Putamen (tissue), 1 donor: ENCODE results near the gene LDLRAD4.
A peak's percentile ranks its signal among the peaks of the same experiment; 100 is the strongest.

Source experiments
- DNase-seq: peaks from one replicate; pipeline ENCODE4 v3.0.0-alpha.2; 2016; ENCODE audit warnings: low spot score

The LDLRAD4 gene

DNA sequence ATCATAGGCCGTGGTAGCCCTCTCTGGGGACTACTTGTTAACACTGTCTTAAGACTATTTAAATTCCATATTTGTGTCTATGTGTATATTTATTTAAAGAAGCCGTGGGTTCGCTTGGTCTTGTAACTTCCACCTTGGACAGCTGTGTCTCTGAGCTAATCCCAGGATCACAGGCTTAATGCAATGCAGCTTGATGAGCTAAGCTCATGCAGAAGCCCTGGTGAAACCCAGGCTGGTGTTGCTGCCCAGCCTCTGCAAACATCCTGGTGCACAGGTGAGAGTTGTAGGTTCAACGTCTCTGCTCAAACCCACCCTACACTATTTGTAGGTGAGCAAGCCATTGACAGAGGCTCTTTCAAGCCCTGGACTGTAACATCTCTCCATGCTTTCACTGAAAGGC lies 296.0 kb downstream of the LDLRAD4 start:
- DNase-seq = no peak

DNA sequence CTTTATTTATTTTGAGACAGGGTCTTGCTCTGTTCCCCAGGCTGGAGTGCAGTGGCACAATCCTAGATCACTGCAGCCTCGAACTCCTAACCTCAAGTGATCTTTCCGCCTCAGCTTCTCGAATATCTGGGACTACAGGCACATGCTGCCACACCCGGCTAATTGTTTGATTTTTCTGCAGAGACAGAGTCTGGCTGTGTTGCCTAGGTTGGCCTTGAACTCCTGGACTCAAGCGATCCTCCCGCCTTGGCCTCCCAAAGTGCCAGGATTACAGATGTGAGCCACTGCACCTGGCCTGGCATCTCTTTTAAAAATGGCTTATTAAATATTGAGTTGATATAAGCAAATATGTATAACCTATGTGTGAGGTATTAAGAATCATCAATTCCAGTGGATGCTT lies 298.3 kb downstream of the LDLRAD4 start:
- DNase-seq = no peak

DNA sequence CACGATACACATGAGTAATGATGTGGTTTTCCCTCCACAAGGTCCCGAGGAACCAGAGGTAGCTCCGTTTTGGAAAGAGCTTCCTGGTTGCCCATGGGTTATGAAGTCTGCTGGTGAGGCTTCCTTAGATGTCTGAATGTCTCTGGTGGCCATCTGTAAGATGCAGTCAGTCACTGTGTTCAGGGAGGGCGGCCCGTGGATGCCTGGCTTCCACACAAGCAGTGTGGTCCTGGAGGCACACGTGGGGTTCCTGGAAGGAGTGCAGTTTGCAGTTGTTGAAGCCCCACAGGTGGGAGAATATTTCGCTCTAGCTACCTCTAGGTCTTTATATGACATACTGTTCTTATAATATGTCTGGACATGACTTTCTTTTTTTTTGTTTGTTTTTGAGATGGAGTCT lies 298.8 kb downstream of the LDLRAD4 start:
- DNase-seq = no peak

DNA sequence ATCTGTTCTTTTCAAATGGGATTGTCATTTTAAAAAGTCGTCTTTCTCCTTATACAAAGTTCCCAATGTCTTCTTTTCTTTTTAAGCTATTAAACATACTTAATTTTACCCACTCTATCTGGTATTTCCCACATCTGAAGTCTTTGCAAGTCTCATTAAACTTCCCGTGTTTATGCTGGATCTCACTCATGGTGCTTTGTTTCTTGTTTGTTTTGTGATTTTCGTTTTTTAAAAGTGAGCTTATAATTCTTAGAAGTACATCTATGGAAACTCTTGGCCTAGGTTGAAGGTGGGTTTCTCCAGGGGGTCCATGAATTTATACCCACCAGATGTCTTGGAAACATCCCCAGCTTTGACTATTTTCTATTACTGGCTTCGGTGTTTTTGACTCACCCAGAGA lies 299.8 kb downstream of the LDLRAD4 start:
- DNase-seq = no peak

DNA sequence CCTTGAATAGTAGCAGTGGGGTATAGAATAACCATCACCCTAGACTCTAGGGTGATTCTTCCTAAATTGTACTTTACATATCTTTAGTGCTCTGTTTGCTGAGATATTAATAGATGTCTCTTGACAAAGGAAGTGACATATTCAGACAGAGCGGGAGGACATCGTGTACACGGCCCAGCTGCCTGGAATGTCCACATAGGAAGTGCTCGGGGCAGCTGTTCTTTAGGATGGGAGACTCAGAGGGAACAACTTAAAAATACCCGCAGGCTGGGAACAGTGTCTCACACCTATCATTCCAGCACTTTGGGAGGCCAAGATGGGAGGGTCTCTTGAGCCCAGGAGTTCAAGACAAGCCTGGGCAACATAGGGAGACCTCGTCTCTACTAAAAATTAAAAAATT lies 301.7 kb downstream of the LDLRAD4 start:
- no peak for DNase-seq

DNA sequence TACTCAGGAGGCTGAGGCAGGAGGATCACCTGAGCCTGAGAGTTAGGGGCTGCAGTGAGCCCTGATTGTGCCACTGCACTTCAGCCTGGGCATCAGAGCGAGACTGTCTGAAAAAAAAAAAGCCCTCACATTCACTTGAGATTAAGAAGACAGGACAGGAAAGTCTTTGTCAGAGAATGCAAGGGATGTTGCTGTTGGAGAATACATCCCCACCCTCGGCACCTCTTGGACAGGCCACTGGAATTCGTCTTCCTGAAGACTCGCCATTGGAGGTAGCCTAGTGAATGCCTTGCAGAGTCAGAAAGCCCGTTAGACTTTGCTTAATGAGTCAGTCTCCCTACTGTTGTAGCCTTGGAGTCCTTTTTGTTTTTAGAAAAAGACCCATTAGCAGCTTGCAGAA lies 302.2 kb downstream of the LDLRAD4 start:
- no peak for DNase-seq

DNA sequence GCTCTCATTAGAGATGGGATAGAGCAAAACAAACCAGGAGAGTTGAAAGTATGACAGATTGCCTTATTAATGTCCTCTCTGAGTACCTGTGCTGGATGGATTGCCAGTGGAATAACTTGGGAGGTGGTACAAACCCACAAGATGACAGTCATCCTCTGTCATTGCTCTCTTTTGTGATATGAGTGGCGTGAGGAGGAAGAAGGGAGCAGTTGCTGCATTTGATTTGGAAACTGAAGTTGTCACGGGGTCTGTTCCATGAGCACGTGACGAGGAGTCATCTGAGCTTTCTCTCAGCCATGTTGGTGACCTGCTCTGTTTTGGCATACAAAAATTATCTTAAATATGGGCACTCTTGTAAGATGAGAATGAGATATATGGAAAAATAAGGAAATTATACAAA lies 302.9 kb downstream of the LDLRAD4 start:
- DNase-seq = peak; percentile 49

DNA sequence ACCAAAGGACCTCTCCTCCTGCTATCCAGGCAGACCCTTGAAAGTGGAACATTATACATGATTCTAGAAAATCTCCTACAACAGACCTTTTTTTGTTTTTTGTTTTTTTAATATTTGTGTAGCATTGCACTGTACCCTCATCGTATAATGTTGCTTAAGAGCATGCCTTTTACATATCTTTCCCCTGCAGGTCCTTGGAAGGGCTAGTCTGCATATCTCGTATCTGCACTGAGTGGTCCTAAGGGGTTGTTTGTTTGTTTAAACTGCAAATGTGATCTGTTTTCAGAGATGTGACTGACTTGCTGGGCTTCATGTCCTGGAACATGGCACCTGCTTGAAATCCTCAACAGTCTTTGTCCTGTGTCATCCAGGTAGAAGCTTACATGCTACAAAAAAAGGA lies 303.7 kb downstream of the LDLRAD4 start:
- DNase-seq = no peak

DNA sequence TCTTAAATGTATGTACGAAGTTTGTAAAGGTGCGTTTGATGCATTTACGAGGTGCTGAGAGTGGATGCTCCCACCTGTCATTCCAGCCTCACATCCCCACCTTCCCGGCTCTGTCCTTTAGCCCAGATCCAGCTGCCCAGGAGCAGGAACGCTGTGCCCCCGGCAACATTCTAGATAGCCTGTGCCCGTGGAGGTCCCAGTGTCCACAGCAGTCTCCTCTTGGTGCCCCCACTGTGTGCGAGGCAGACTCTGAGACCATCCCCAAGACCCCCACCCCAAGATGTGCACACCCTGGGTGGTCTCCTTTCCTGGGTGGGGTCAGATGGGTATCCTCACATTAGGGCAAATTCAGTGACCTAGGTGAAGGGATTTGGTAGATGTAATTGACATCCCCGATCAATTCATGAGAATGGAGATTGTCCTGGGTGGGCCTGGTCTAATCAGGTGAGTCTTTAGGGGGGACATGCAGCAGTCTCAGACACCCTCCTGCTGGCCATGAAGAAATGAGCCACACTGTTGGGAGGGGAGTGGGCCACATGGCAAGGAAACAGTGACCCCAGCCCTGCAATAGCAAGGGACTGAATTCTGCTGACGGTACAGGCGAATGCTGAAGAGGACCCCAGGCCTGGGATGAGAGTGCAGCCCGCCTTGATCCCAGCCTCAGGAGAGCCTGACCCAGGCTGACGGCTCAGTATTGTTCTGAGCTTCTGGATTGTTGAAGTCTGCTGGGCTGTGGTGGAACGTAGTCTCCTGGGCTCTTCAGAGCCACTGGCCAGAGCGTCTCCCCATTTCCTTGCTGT lies 304.5 kb downstream of the LDLRAD4 start:
- no peak for DNase-seq

DNA sequence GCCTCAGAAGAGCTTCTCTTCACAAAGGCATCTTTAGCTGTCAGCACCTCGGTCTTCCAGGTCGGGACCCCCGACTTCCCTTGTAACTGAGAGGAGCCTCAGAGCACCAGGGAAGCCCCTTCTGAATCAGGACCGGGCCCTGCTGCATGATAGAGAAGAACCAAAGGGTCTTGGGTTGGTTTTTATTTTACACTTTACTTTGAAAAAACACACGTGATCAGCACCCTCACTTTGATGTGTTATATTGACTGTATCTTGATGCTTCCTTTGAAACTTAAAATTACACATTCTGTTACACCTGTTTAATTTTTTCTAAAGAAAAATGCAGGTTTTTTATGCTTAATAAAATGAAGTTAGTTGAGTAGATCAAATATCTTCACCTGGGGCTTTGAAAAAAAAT lies 305.5 kb downstream of the LDLRAD4 start:
- no peak for DNase-seq

DNA sequence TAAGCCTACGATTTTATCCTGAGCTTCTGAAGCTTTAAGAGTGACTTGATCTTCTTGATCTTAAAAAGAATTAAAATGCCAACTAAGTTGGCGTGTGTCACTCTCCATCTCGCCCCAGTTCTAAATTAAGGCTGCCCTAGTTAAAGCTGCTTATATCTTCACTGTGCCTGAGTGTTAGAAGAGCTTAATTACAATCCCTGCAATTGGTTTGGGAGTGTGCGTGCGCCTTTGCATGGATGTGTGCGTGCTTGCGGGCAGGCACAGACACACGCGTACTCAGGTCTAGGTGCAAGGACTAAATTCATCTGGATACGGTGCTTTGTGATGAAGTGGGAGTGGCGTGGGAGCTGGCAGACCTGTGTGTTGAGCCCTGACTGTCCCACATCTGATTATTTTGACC lies 306.3 kb downstream of the LDLRAD4 start:
- peak; percentile 79 for DNase-seq

DNA sequence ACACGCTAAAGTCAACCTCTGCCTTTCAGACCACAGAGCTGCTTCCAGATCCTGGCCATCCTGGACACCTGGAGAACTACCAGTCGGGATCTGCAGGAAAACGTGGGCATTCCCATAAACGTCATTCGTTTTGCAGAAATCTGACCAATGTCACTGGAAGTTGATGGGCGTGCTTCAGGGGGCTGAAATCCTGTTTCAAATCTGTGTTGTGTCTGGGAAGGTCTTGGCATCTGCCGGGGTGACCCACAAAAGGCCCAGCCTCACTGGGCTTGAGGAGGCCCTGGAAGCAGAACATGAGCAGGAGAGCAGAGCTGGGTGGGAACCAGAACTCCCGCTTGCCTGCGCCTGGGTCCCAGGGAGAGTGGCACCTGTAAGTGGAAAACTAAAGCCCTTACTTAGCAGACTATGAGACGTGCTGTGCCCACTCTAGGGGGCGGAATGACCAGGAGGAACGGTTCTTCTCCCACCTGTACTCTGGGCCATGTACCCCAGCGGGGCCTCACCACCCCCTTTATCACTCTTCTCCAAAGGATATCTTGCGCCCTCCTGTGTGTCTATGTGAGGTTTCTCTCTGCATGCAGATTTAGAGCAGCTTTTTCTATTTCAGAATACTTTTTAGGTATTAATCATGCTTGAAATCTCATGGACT lies 306.9 kb downstream of the LDLRAD4 start:
- DNase-seq = no peak

DNA sequence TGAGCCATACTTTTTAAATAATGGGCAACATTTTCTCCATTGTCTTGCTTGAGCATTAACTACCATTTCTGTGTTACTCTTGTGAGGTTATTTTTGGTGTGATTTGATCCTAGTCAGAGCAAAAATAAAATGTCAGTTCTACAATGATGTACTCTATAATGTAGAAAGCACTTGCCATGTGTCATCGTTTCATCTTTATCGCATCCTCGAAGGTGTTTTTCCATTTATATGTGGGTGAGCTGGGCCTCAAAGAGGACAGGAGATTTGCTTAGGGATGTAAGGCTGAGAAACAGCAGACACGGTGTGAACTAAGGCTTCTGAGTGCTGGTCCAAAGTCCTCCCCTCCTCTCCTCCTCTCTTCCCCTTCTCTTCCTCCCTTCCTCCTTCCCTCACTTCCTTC lies 308.0 kb downstream of the LDLRAD4 start:
- no peak for DNase-seq

DNA sequence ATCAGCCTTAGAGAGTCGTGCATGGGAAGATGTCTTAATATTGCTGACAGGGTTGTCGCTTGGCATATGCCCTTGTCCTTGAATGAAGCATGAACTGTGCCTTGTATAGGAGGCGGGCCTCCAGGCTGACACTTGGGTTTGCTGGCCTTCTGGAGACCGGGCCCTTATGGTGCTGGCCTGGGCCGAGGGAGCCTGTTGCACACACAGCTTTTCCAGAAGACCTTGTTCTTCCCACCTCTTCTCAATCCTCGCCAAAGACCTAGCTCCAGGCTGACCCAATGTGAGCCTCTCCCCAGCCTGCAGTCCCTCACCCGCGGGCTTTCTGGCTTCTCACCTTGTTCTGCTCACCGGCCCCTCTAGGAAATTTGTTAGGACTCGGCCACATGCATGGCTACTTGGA lies 308.7 kb downstream of the LDLRAD4 start:
- DNase-seq = no peak

DNA sequence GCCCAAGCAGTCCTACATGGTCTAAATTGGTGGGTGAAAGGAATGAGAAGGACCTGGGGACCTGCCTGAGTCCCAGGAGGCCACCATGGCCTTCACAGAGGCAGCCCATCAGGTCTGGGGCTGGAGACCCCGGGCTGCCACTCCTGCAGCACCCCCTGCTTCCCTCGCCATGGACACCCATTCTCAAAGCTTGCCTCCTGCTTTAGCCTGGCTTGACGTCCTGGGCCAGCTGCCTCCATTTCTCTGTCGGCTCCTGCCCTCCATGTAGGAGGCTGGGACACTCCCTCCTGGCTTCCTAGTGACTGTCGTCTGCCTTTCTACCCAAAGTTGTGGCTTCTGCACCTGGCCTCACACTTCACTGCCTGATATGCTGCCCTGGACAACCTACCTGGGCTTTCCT lies 309.2 kb downstream of the LDLRAD4 start:
- DNase-seq = no peak

DNA sequence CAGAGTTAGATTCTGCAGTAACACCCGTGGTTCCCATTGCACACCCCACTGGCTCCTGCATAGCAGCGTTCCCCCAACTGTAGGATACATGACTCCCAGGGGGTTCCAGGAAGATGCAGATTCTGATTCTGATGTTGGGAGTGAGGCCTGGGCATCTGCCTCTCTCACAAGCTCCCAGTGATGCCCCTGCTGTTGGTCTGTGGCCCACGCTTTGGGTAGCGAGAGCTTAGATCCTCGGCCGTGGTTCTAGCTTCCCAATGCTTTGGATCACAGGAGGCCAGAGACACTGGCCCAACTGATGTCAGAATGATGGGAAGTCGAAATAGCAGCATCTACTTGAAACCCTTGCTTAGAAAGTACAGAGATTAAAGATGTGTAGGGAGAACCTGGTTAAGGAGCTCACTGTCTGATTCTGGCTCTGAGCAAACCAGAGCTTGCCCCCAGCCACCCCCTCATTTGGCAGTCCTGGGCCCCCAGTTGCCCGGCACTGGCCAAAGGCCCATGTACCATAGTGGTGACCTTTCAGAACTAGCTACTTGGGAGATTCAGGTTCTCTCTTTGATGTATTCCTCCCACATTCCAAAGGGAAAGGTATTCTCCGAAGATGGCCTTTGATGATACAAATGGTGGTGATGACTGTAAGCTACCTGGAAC lies 310.3 kb downstream of the LDLRAD4 start:
- no peak for DNase-seq

DNA sequence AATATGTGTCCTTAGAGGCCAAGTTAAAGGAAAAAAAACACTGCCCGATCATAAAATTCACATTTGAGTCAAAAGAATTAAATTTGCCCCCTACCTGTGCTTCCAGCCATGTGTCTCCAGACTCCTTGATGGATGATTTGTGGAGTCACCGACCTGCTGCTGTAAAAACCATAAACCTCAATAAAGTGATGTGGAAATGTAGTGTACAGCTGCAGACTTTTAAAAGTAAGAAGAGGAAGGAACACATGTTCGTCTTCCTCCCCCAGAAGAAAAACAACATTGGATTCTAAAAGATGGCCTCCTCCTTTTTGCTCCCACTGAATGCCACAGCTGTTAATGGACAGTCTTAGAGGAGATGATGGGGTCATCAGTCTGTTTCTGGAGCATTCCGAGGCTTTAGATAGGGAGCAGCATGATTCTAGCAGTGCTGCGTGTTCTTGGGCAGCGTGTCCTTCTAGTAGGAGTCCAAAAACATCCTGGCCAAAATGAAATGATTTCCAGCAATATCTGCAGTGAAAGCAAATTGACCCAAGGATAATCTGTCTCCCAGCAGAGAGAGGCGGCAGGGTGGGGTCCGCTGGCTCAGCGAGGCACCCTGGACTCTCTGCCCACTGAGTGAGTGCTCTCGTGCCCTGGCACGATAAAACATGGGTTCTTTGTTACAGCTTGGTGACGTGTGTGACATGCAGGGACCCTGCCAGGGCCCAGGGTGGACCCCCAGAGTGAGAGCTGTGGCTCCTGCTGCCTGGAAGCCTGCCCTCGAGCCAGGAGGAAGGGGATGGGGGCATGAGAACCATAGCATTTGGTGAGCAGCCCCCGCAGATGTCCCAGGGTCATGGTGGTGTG lies 311.7 kb downstream of the LDLRAD4 start:
- DNase-seq = no peak

DNA sequence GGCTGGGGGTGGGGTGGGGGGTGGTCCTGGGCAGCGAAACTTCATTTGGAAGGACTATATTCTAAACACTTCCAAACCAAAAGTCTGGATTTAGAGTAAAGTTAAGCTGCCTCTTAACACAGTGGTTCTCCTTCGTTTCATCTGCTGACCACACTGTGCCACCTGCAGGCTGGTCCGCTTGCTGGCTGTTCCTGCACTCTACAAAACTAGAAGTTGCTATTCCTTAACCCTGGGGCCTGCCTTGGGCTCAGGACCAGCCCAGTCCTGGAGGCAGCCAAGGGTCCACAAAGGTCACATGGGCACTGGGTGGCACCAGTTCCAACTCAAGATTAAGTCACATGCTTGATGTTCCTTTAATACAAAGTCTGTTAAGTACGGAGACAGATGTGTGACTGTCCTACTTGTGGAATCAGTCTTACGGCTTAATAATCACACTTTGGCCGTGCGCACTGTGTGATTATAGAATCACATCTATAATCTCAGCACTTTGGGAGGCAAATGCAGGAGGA lies 312.4 kb downstream of the LDLRAD4 start:
- peak; percentile 42 for DNase-seq

DNA sequence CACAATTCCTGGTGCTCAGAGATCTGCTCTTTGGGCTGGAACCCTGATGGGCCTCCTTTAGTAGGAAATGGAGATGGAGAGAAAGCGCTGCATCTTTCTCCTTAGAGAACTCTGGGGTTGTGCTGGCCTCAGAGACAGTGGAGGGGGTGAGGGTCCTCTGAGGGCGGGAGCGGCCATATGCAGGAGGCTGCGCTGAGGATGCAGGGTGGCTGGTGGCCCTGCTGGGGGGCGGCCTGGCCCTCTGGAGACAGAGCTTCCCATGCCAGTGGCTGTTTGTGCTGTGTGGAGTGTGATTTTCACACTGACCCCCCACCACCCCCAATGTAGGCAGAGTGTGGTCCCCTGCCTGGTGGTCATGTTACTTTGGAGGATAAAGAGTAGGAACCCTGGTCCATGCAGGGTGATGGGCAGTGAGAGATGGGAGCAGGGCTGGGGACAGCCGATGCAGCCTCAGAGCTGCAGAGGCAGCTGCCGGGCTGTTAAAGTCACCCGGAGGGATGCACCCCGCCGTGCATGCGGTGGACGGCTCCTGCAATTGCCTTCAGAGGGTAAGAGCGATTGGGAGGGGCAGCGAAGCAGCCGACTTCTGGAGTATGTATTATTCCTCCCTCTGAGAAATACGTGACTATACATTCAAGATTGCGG lies 313.2 kb downstream of the LDLRAD4 start:
- no peak for DNase-seq

DNA sequence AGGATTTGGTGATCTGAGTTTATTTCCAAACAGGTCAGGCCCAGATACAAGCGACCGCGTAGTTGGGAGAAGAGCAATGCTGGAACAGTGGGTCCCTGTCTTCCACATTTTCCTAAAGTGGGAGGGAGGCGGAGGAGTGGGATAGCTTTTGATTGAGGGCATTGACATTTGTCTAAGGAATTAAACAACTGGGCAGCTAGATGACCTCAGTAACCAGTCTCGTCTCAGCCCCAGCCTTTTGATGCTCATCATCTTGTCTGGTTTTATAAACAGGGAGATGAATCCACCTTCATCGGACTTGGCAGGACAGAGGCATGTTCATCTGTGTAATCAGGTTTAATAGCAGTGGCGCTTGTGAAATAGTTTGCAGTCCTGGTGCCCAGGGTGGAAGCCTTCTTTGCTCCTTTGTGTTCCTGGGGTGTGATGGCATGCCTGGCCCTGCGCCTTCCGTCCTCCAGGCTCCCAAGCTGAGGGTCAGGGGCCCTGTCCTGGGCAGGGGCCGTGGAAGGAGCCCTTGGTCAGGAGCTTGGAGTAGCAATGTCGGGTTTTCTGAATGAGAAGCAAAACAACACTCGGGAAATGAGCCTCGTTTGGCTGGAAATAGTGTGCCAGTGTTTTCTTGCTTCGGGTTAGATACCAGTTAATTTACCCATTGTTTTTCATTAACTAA lies 314.0 kb downstream of the LDLRAD4 start:
- no peak for DNase-seq

DNA sequence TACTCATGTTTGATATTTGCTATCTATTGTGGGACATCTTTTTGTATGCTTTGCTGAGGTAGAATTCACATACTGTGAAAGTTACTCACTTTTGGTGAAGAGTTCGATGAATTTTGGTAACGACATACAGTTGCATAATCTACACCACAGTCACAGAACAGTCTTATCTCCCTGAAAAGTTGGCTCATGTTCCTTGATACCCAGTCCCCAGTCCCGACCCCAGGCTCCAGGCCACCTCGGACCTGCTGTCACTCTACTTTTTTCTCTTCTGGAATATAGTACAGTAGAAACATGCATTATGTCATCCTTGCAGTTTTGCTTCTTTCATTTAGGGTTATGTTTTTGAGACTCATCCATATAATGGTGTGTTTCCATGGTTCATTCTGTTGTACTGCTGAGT lies 316.1 kb downstream of the LDLRAD4 start:
- no peak for DNase-seq
